ENCODE data around the gene MYO3B.

MYO3B gene

GRCh38 chr2:170495896-170496295 is 317.9 kb downstream of the MYO3B start:
- TF ChIP-seq GATA2 (IDR thresholded peaks at IDR 0.05; ENCODE audit: low read depth, low read length) = no peak
- no peak for TF ChIP-seq GATA3 (IDR thresholded peaks at IDR 0.05; ENCODE audit: low read depth, low read length)

GRCh38 chr2:170498619-170499018 is 320.7 kb downstream of the MYO3B start:
- TF ChIP-seq GATA2 (IDR thresholded peaks at IDR 0.05; ENCODE audit: low read depth, low read length) (no peak), GATA3 (IDR thresholded peaks at IDR 0.05; ENCODE audit: low read depth, low read length) (no peak)

GRCh38 chr2:170500104-170500503 is 322.2 kb downstream of the MYO3B start:
- TF ChIP-seq GATA2 (IDR thresholded peaks at IDR 0.05; ENCODE audit: low read depth, low read length) = no peak
- TF ChIP-seq GATA3 (IDR thresholded peaks at IDR 0.05; ENCODE audit: low read depth, low read length) = no peak

- TF ChIP-seq GATA3 (IDR thresholded peaks at IDR 0.05; ENCODE audit: low read depth, low read length) (no peak), GATA2 (IDR thresholded peaks at IDR 0.05; ENCODE audit: low read depth, low read length) (no peak)
Measured at GRCh38 chr2:170500770-170501169, 322.8 kb downstream of the MYO3B start.

- TF ChIP-seq GATA3 (IDR thresholded peaks at IDR 0.05; ENCODE audit: low read depth, low read length) (no peak), GATA2 (IDR thresholded peaks at IDR 0.05; ENCODE audit: low read depth, low read length) (no peak)
Measured at GRCh38 chr2:170501421-170502043, 323.6 kb downstream of the MYO3B start.

GRCh38 chr2:170502361-170503130 is 324.6 kb downstream of the MYO3B start:
- TF ChIP-seq GATA3 (IDR thresholded peaks at IDR 0.05; ENCODE audit: low read depth, low read length) = no peak
- no peak for TF ChIP-seq GATA2 (IDR thresholded peaks at IDR 0.05; ENCODE audit: low read depth, low read length)

GRCh38 chr2:170503563-170503962 is 325.6 kb downstream of the MYO3B start:
- TF ChIP-seq GATA2 (IDR thresholded peaks at IDR 0.05; ENCODE audit: low read depth, low read length) (no peak), GATA3 (IDR thresholded peaks at IDR 0.05; ENCODE audit: low read depth, low read length) (no peak)

GRCh38 chr2:170503971-170504809 is 326.2 kb downstream of the MYO3B start:
- TF ChIP-seq GATA3 (IDR thresholded peaks at IDR 0.05; ENCODE audit: low read depth, low read length) (no peak), GATA2 (IDR thresholded peaks at IDR 0.05; ENCODE audit: low read depth, low read length) (no peak)

- TF ChIP-seq GATA3 (IDR thresholded peaks at IDR 0.05; ENCODE audit: low read depth, low read length) (no peak), GATA2 (IDR thresholded peaks at IDR 0.05; ENCODE audit: low read depth, low read length) (no peak)
Measured at GRCh38 chr2:170504810-170505145, 326.8 kb downstream of the MYO3B start.

GRCh38 chr2:170505631-170506275 is 327.8 kb downstream of the MYO3B start:
- no peak for TF ChIP-seq GATA2 (IDR thresholded peaks at IDR 0.05; ENCODE audit: low read depth, low read length)
- no peak for TF ChIP-seq GATA3 (IDR thresholded peaks at IDR 0.05; ENCODE audit: low read depth, low read length)

- no peak for TF ChIP-seq GATA3 (IDR thresholded peaks at IDR 0.05; ENCODE audit: low read depth, low read length)
- TF ChIP-seq GATA2 (IDR thresholded peaks at IDR 0.05; ENCODE audit: low read depth, low read length) = no peak
Measured at GRCh38 chr2:170509452-170510193, 331.7 kb downstream of the MYO3B start.

GRCh38 chr2:170512266-170512665 is 334.3 kb downstream of the MYO3B start:
- no peak for TF ChIP-seq GATA2 (IDR thresholded peaks at IDR 0.05; ENCODE audit: low read depth, low read length)
- TF ChIP-seq GATA3 (IDR thresholded peaks at IDR 0.05; ENCODE audit: low read depth, low read length) = no peak

- TF ChIP-seq GATA2 (IDR thresholded peaks at IDR 0.05; ENCODE audit: low read depth, low read length) = no peak
- no peak for TF ChIP-seq GATA3 (IDR thresholded peaks at IDR 0.05; ENCODE audit: low read depth, low read length)
Measured at GRCh38 chr2:170514140-170514539, 336.2 kb downstream of the MYO3B start.
